Measurements from ENCODE around the gene COLGALT1. TPM values are rescaled to one million over a fixed set of nuclear protein-coding genes. Genes with fewer than 3 reads are reported as not detected.
"Not testable (repeated sequence)": the region's sequence is repeated elsewhere in the genome, so short reads cannot be mapped to it uniquely, and the experiment has no call there.

The COLGALT1 gene
- total and polyA plus RNA-seq, 4 donors = 14.4 to 32.2 (median 22.5) TPM

DNA sequence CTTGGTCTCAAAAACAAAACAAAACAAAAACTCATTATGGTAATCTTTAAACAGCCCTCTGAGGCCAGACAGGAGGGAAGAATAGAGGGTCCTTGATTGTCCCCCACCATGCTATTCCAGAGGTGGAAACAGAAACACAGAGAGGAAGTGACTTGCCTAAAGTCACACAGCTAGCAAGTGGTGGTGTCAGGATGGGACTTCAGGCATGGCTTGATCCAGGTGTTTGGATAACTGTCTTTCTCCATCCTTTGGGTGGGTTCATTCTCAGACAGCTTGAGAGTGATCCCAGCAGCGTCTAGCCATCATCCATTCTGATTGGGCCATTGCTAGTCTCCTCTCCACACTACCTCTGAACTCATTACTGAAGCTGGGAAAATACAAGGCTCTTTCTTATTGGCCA is 12.5 kb downstream of the COLGALT1 start:
- WGBS = 100% methylated on average over 1 of the region's 1 CpG
- H3K36me3 ChIP-seq (ENCODE audit: control insufficient read depth in 4 of 4, insufficient read depth in 3 of 4, low read depth in 1 of 4, low read length in 3 of 4) = peaks cover 3 to 47% (median 20%) of the 10 kb centered on the region in 4 donors
- no peaks in the 10 kb centered on the region for H3K9me3 ChIP-seq (ENCODE audit: control insufficient read depth in 4 of 4, low read length in 3 of 4)
- DNase-seq (ENCODE audit: low spot score) = no peak
- no peak for TF ChIP-seq RAD21 (IDR thresholded peaks at IDR 0.05)
- TF ChIP-seq FOXA1 (IDR thresholded peaks at IDR 0.05) = no peak
- TF ChIP-seq, protein P1, sequence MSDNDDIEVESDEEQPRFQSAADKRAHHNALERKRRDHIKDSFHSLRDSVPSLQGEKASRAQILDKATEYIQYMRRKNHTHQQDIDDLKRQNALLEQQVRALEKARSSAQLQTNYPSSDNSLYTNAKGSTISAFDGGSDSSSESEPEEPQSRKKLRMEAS (IDR thresholded peaks at IDR 0.05) = no peak
- no peak for TF ChIP-seq FOXA2 (IDR thresholded peaks at IDR 0.05)
- TF ChIP-seq, protein P2, sequence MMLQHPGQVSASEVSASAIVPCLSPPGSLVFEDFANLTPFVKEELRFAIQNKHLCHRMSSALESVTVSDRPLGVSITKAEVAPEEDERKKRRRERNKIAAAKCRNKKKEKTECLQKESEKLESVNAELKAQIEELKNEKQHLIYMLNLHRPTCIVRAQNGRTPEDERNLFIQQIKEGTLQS (IDR thresholded peaks at IDR 0.05) = no peak
- TF ChIP-seq RXRA (IDR thresholded peaks at IDR 0.05) = no peak
- no peak for TF ChIP-seq EGR1 (IDR thresholded peaks at IDR 0.05; ENCODE audit: low read depth in 2 of 2)
- TF ChIP-seq, protein P3, sequence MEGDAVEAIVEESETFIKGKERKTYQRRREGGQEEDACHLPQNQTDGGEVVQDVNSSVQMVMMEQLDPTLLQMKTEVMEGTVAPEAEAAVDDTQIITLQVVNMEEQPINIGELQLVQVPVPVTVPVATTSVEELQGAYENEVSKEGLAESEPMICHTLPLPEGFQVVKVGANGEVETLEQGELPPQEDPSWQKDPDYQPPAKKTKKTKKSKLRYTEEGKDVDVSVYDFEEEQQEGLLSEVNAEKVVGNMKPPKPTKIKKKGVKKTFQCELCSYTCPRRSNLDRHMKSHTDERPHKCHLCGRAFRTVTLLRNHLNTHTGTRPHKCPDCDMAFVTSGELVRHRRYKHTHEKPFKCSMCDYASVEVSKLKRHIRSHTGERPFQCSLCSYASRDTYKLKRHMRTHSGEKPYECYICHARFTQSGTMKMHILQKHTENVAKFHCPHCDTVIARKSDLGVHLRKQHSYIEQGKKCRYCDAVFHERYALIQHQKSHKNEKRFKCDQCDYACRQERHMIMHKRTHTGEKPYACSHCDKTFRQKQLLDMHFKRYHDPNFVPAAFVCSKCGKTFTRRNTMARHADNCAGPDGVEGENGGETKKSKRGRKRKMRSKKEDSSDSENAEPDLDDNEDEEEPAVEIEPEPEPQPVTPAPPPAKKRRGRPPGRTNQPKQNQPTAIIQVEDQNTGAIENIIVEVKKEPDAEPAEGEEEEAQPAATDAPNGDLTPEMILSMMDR (IDR thresholded peaks at IDR 0.05; ENCODE audit: low read depth, low read length, missing input control) = no peak
- no peak for TF ChIP-seq TAF1 (conservative IDR thresholded peaks at IDR 0.05)
- TF ChIP-seq JUND (IDR thresholded peaks at IDR 0.05) = no peak
- no peak for TF ChIP-seq SP1 (IDR thresholded peaks at IDR 0.05)
- TF ChIP-seq YY1 (IDR thresholded peaks at IDR 0.05) = no peak
- TF ChIP-seq GABPA (IDR thresholded peaks at IDR 0.05 in 1 of 2, conservative IDR thresholded peaks at IDR 0.05 in 1 of 2) = no peak
- TF ChIP-seq, protein P4, sequence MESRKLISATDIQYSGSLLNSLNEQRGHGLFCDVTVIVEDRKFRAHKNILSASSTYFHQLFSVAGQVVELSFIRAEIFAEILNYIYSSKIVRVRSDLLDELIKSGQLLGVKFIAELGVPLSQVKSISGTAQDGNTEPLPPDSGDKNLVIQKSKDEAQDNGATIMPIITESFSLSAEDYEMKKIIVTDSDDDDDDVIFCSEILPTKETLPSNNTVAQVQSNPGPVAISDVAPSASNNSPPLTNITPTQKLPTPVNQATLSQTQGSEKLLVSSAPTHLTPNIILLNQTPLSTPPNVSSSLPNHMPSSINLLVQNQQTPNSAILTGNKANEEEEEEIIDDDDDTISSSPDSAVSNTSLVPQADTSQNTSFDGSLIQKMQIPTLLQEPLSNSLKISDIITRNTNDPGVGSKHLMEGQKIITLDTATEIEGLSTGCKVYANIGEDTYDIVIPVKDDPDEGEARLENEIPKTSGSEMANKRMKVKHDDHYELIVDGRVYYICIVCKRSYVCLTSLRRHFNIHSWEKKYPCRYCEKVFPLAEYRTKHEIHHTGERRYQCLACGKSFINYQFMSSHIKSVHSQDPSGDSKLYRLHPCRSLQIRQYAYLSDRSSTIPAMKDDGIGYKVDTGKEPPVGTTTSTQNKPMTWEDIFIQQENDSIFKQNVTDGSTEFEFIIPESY (IDR thresholded peaks at IDR 0.05) = no peak
- H3K27ac ChIP-seq (ENCODE audit: low read depth in 1 of 2, low read length in 2 of 2) = no peak overlapping the region
- no peaks in the 10 kb centered on the region for H3K27me3 ChIP-seq (ENCODE audit: control insufficient read depth in 4 of 4, insufficient read depth in 4 of 4, low read length in 3 of 4)
- H3K9ac ChIP-seq (ENCODE audit: low read depth in 1 of 2, low read length in 2 of 2) = no peak overlapping the region
- H3K4me3 ChIP-seq (ENCODE audit: low read depth in 1 of 3, low read length in 3 of 3) = no peak overlapping the region
- H3K4me1 ChIP-seq (ENCODE audit: control insufficient read depth in 4 of 4, insufficient read depth in 4 of 4, low read length in 3 of 4) = no peaks in the 10 kb centered on the region

DNA sequence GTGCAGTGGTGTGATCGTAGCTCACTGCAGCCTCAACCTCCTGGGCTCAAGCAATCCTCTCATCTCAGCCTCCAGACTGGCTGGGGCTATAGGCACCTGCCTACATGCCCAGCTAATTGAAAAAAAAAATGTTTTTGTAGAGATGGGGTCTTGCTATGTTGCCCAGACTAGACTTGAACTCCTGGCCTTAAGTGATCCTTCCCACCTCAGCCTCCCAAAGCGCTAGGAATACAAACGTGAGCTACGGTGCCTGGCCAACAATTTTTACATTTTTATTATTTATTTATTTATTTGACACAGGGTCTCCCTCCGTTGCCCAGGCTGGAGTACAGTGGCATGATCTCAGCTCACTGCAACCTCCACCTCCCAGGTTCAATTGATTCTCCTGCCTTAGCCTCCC is 14.8 kb downstream of the COLGALT1 start:
- not testable (repeated sequence) for H3K9me3 ChIP-seq (ENCODE audit: control insufficient read depth in 4 of 4, low read length in 3 of 4); H3K9ac ChIP-seq (ENCODE audit: low read depth in 1 of 2, low read length in 2 of 2)

DNA sequence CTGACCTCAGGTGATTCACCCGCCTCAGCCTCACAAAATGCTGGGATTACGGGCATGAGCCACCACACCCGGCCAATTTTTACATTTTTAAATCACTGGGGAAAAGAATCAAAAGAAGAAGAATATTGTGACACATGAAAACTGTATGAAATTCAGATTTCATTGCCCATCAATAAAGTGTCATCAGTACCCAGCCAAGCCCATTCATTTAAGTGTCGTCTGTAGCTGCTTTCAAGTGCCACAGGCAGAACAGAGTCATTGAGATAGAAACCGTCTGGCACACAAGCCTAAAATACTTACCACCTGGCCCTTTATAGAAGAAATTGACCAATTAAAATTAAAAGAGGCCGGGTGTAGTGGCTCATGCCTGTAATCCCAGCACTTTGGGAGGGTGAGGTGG is 15.3 kb downstream of the COLGALT1 start:
- H3K9ac ChIP-seq (ENCODE audit: low read depth in 1 of 2, low read length in 2 of 2) = no peak overlapping the region
- no peak overlapping the region for H3K4me3 ChIP-seq (ENCODE audit: low read depth in 1 of 3, low read length in 3 of 3)
- 96% methylated on average over 6 of the region's 6 CpGs for WGBS
- no peak overlapping the region for H3K27ac ChIP-seq (ENCODE audit: low read depth in 1 of 2, low read length in 2 of 2)
- DNase-seq (ENCODE audit: low spot score) = no peak
- H3K36me3 ChIP-seq (ENCODE audit: control insufficient read depth in 4 of 4, insufficient read depth in 3 of 4, low read depth in 1 of 4, low read length in 3 of 4) = peaks cover 3 to 44% (median 20%) of the 10 kb centered on the region in 4 donors
- no peaks in the 10 kb centered on the region for H3K4me1 ChIP-seq (ENCODE audit: control insufficient read depth in 4 of 4, insufficient read depth in 4 of 4, low read length in 3 of 4)
- no peaks in the 10 kb centered on the region for H3K27me3 ChIP-seq (ENCODE audit: control insufficient read depth in 4 of 4, insufficient read depth in 4 of 4, low read length in 3 of 4)
- no peaks in the 10 kb centered on the region for H3K9me3 ChIP-seq (ENCODE audit: control insufficient read depth in 4 of 4, low read length in 3 of 4)
- no peak for TF ChIP-seq GABPA (IDR thresholded peaks at IDR 0.05 in 1 of 2, conservative IDR thresholded peaks at IDR 0.05 in 1 of 2)
- TF ChIP-seq RXRA (IDR thresholded peaks at IDR 0.05) = no peak
- no peak for TF ChIP-seq HNF4G (IDR thresholded peaks at IDR 0.05)
- no peak for TF ChIP-seq SP1 (IDR thresholded peaks at IDR 0.05)
- TF ChIP-seq, protein P4 (IDR thresholded peaks at IDR 0.05) = no peak
- TF ChIP-seq RAD21 (IDR thresholded peaks at IDR 0.05) = no peak
- TF ChIP-seq NR2F2 (IDR thresholded peaks at IDR 0.05) = no peak
- no peak for TF ChIP-seq TAF1 (conservative IDR thresholded peaks at IDR 0.05)
- no peak for TF ChIP-seq FOXA1 (IDR thresholded peaks at IDR 0.05)
- TF ChIP-seq HNF4A (conservative IDR thresholded peaks at IDR 0.05) = no peak
- TF ChIP-seq, protein P2 (IDR thresholded peaks at IDR 0.05) = no peak
- TF ChIP-seq, protein P1 (IDR thresholded peaks at IDR 0.05) = no peak
- TF ChIP-seq, protein P3 (IDR thresholded peaks at IDR 0.05; ENCODE audit: low read depth, low read length, missing input control) = no peak
- no peak for TF ChIP-seq JUND (IDR thresholded peaks at IDR 0.05)
- TF ChIP-seq FOXA2 (IDR thresholded peaks at IDR 0.05) = no peak
- no peak for TF ChIP-seq YY1 (IDR thresholded peaks at IDR 0.05)
- TF ChIP-seq EGR1 (IDR thresholded peaks at IDR 0.05; ENCODE audit: low read depth in 2 of 2) = no peak

More for the DNA sequence above, 14.8 kb downstream of the COLGALT1 start:
- H3K27ac ChIP-seq (ENCODE audit: low read depth in 1 of 2, low read length in 2 of 2); H3K4me1 ChIP-seq (ENCODE audit: control insufficient read depth in 4 of 4, insufficient read depth in 4 of 4, low read length in 3 of 4); H3K4me3 ChIP-seq (ENCODE audit: low read depth in 1 of 3, low read length in 3 of 3); DNase-seq (ENCODE audit: low spot score); H3K27me3 ChIP-seq (ENCODE audit: control insufficient read depth in 4 of 4, insufficient read depth in 4 of 4, low read length in 3 of 4): not testable (repeated sequence)
- 96% methylated on average over 5 of the region's 5 CpGs for WGBS
- peaks cover 3 to 44% (median 20%) of the 10 kb centered on the region in 4 donors for H3K36me3 ChIP-seq (ENCODE audit: control insufficient read depth in 4 of 4, insufficient read depth in 3 of 4, low read depth in 1 of 4, low read length in 3 of 4)
